T-cell (primary cell): Measurements from ENCODE around the gene GRIP1. TPM values are rescaled to one million over a fixed set of nuclear protein-coding genes. Genes with fewer than 3 reads are reported as not detected.

Experiments used
- ATAC-seq, 4 experiments: fragments of 200-7000 bp in 3 of 4; fragments of 150-1000 bp in 1 of 4; cut with Tn5 transposase; replicated peaks in 1 of 4; 1 replicate in 3 of 4; 2 replicates in 1 of 4; pipeline ENCODE4 v1.10.0; 2021; ENCODE audit warnings: moderate library complexity in 3 of 4, mild to moderate bottlenecking in 2 of 4, moderate number of reproducible peaks in 1 of 4
- CTCF ChIA-PET, 2 donors: fragments of 300-600 bp; sonication (Branson Sonifier 250); formaldehyde crosslinking; loops; one replicate each; lab custom pipeline; 2022; ENCODE audit warnings: antibody characterized with exemption in 2 of 2; lab: Charles Lee
- POLR2A ChIA-PET, 2 donors: fragments of 300-600 bp; sonication (Branson Sonifier 250); formaldehyde crosslinking; loops; one replicate each; lab custom pipeline; 2022; ENCODE audit warnings: antibody characterized with exemption in 2 of 2; lab: Charles Lee
- DNase-seq, 35 experiments: peaks; one replicate each; pipeline versions ENCODE4 v3.0.0 to v3.0.0-alpha.2; 2013 to 2023
- H3K27ac ChIP-seq: one replicate; pipeline ENCODE4 v1.5.1; 2013; ENCODE audit warnings: low read length
- H3K27me3 ChIP-seq, 2 experiments: replicated peaks in 1 of 2; 1 replicate in 1 of 2; 2 replicates in 1 of 2; pipeline versions ENCODE4 v1.6.1 to v1.7.0; 2013; ENCODE audit warnings: low read length in 1 of 2, mixed read lengths in 1 of 2; ENCODE audit not compliant: control insufficient read depth in 2 of 2, insufficient read depth in 2 of 2; ENCODE audit errors: extremely low read depth in 1 of 2
- H3K36me3 ChIP-seq, 2 donors: 1 replicate in 1 of 2; 2 replicates in 1 of 2; pipeline versions ENCODE4 v1.6.1 to v1.7.0; 2013; ENCODE audit warnings: low read length in 1 of 2; ENCODE audit not compliant: control insufficient read depth in 2 of 2, insufficient read depth in 1 of 2; ENCODE audit errors: extremely low read depth in 1 of 2
- H3K4me1 ChIP-seq, 2 experiments: 1 replicate in 1 of 2; 2 replicates in 1 of 2; pipeline versions ENCODE4 v1.6.1 to v1.7.0; 2013; ENCODE audit warnings: low read length in 2 of 2, mixed read lengths in 1 of 2; ENCODE audit not compliant: insufficient read depth in 2 of 2, control insufficient read depth in 1 of 2; ENCODE audit errors: extremely low read depth in 1 of 2
- H3K4me3 ChIP-seq, 2 donors: 1 replicate in 1 of 2; 2 replicates in 1 of 2; pipeline versions ENCODE4 v1.5.1 to v1.7.0; 2013; ENCODE audit warnings: mild to moderate bottlenecking in 2 of 2, low read length in 1 of 2, moderate library complexity in 1 of 2; ENCODE audit not compliant: control insufficient read depth in 1 of 2; ENCODE audit errors: extremely low read depth in 1 of 2
- H3K9me3 ChIP-seq: 2 replicates; pipeline ENCODE4 v1.7.0; 2013
- H3K27ac Mint-ChIP-seq, 2 donors: one replicate each; pipeline ENCODE4 v1.8.0; 2020 to 2021; ENCODE audit warnings: mild to moderate bottlenecking in 2 of 2, mixed read lengths in 2 of 2
- H3K27me3 Mint-ChIP-seq, 2 donors: one replicate each; pipeline ENCODE4 v1.8.0; 2021 to 2022; ENCODE audit warnings: mixed read lengths in 2 of 2
- H3K36me3 Mint-ChIP-seq: one replicate; pipeline ENCODE4 v1.8.0; 2021; ENCODE audit warnings: mixed read lengths
- H3K4me1 Mint-ChIP-seq, 3 donors: one replicate each; pipeline ENCODE4 v1.8.0; 2020 to 2022; ENCODE audit warnings: mixed read lengths in 3 of 3, mild to moderate bottlenecking in 1 of 3
- H3K4me3 Mint-ChIP-seq, 3 donors: one replicate each; pipeline ENCODE4 v1.8.0; 2020 to 2022; ENCODE audit warnings: mild to moderate bottlenecking in 3 of 3, mixed read lengths in 3 of 3, moderate library complexity in 3 of 3
- H3K9me3 Mint-ChIP-seq, 3 donors: one replicate each; pipeline ENCODE4 v1.8.0; 2020 to 2022; ENCODE audit warnings: mixed read lengths in 3 of 3
- WGBS: methylation state at CpG from one replicate; pipeline ENCODE4 v1.1.5; 2013; ENCODE audit warnings: missing lambda C conversion rate; ENCODE audit not compliant: insufficient coverage; 5-methylcytosine and 5-hydroxymethylcytosine counted together
- total RNA-seq, 35 experiments: library from RNA in 6 of 35; stranded (reverse) in 6 of 35; fragments of 120-200 nt in 1 of 35; gene quantifications; one replicate each; pipeline versions ENCODE4 v1.2.1 to v1.2.4 and lab custom pipeline; 2013 to 2026

Gene GRIP1
- total RNA-seq, 5 donors from 2014 or later (not counting 1 experiment from before 2014, with no cell fraction given) = 3.0 to 7.3 (median 3.6) TPM

DNA sequence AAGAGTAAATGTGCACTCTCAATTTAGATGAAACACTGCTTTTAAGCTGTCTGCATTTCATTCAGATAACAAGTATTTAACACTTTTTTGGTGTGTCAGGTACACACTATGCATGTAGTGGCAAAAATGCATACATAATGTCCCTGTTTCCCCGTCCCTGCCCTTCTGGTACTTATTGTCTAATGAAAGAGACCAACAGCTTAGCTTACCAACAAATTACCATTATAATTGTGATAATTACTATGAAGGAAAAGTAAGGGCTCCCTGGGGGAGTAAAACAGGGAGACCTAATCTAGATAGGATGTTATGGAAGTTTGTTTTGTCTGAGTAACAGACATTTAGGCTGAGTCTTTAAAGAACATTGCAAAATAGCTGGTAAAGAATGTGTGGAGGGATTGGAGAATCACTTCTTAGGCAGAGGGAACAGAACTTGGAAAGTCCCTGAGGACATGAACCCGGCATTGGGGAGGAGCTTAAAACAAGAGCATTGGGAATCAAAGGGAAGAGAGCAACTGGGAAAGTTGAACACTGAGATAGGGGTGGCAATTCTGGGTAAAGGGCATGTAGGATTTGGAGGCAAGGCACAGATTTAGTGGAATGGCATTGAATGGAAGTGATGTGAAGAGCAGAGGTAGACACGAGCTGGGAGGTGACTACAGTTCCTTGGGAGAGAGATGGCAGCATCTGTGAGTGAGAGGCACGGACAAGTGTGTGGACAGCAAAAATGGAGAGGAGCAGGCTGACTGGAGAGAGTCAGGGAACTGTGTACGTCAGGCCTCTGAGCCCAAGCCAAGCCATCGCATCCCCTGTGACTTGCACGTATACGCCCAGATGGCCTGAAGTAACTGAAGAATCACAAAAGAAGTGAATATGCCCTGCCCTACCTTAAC lies 181.6 kb downstream of the GRIP1 start:
- Mint-ChIP-seq H3K4me3 (no peak overlapping the region), H3K4me1 (no peaks in the 10 kb centered on the region), H3K27ac (no peak overlapping the region), H3K36me3 (no peaks in the 10 kb centered on the region), H3K27me3 (peaks cover 4 to 8% of the 10 kb centered on the region in 2 donors), H3K9me3 (no peaks in the 10 kb centered on the region)
- CTCF ChIA-PET = no interaction called here
- no peak for DNase-seq
- ATAC-seq = no peak
- Histone ChIP-seq H3K9me3 (no peaks in the 10 kb centered on the region), H3K36me3 (no peaks in the 10 kb centered on the region), H3K27me3 (no peaks in the 10 kb centered on the region), H3K4me1 (no peaks in the 10 kb centered on the region), H3K4me3 (no peak overlapping the region), H3K27ac (no peak overlapping the region)
- POLR2A ChIA-PET = no interaction called here
- 53% methylated on average over 3 of the region's 8 CpGs for WGBS

DNA sequence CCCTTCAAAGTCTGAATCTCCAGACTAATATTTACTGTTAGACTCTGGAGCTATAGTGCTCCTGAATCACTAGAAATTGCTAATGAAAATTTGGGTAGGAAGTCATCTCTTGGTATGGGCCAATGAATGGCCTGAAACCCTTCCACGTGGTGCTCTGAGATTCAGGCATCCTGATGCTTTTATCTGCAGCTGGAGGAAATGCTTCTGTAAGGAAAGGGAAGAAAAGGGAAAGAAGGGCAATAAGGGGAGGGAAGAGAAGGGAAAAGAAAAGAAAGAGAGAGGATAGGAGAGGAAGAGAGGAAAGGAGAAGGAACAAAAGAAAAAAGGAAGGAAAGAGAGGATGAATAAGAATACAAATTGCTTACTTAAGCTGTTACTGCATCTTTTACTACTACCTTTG lies 182.3 kb downstream of the GRIP1 start:
- peaks cover 4 to 8% of the 10 kb centered on the region in 2 donors for H3K27me3 Mint-ChIP-seq
- DNase-seq (no peak), ATAC-seq (no peak)
- Histone ChIP-seq H3K9me3 (no peaks in the 10 kb centered on the region), H3K4me1 (no peaks in the 10 kb centered on the region), H3K36me3 (no peaks in the 10 kb centered on the region), H3K27ac (no peak overlapping the region), H3K27me3 (no peaks in the 10 kb centered on the region), H3K4me3 (no peak overlapping the region)
- H3K36me3 Mint-ChIP-seq = no peaks in the 10 kb centered on the region
- ChIA-PET POLR2A (no interaction called here), CTCF (interaction anchor here in 1 of 2 donors (0.5 kb wide), 1 partner anchor 371 kb away, joined by 3 read pairs; no protein-coding TSS in a partner anchor)
- no peak overlapping the region for H3K27ac Mint-ChIP-seq
- 56% methylated on average over 1 of the region's 1 CpG for WGBS
- H3K9me3 Mint-ChIP-seq = no peaks in the 10 kb centered on the region
- H3K4me1 Mint-ChIP-seq = no peaks in the 10 kb centered on the region
- no peak overlapping the region for H3K4me3 Mint-ChIP-seq

DNA sequence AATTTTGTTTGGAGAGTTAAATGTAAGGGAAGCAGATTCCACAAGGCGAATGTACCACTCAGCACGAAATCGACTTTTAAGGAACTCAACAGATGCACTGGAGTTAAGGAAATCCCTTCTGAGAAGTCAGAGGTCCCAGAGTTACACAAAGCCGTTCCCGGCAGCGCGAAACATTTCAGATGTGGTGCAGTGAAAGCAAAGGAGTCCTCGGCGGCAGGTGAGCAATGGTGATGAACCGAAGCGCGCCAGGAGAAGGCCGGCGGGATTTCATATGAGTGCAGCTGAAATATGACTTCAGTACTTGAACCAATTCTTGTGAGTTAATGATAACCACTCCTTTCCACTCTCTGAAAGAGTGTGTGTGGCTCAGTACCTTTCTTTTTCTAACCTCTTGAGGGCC lies 183.2 kb downstream of the GRIP1 start:
- no peak overlapping the region for H3K4me3 ChIP-seq
- POLR2A ChIA-PET = no interaction called here
- no peak for ATAC-seq
- Mint-ChIP-seq H3K36me3 (no peaks in the 10 kb centered on the region), H3K4me1 (no peaks in the 10 kb centered on the region), H3K4me3 (no peak overlapping the region), H3K27ac (no peak overlapping the region), H3K9me3 (peaks cover 0 to 3% (median 0%) of the 10 kb centered on the region in 3 donors), H3K27me3 (peaks cover 4 to 8% of the 10 kb centered on the region in 2 donors)
- CTCF ChIA-PET = no interaction called here
- no peak for DNase-seq
- no peaks in the 10 kb centered on the region for H3K9me3 ChIP-seq
- no peaks in the 10 kb centered on the region for H3K27me3 ChIP-seq
- H3K4me1 ChIP-seq = no peaks in the 10 kb centered on the region
- no peaks in the 10 kb centered on the region for H3K36me3 ChIP-seq
- WGBS = 84% methylated on average over 7 of the region's 14 CpGs
- H3K27ac ChIP-seq = no peak overlapping the region

DNA sequence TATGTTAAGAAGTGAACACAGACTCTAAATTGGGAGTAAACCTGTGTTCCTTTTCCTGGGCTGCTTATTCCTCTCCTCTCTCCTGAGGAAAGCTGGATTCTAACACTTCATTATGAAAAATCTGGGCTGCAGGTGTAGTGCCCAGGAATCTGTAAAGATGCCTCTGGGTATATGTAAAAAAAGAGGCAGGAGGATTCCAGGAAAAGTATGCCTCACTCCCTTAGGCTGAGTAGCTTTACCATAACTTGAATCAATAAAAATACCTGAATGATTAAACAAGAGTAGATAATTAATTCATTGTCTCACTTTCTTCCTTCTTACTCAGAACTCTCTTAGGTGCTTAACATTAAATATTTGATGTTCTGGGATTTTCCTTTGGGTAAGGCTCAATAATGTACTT lies 185.1 kb downstream of the GRIP1 start:
- no peak for ATAC-seq
- ChIA-PET POLR2A (no interaction called here), CTCF (no interaction called here)
- Histone ChIP-seq H3K36me3 (no peaks in the 10 kb centered on the region), H3K4me1 (no peaks in the 10 kb centered on the region), H3K9me3 (no peaks in the 10 kb centered on the region), H3K27ac (no peak overlapping the region), H3K4me3 (no peak overlapping the region), H3K27me3 (no peaks in the 10 kb centered on the region)
- DNase-seq = no peak
- H3K9me3 Mint-ChIP-seq = peaks cover 0 to 3% (median 0%) of the 10 kb centered on the region in 3 donors
- no peaks in the 10 kb centered on the region for H3K36me3 Mint-ChIP-seq
- H3K27ac Mint-ChIP-seq = no peak overlapping the region
- no peak overlapping the region for H3K4me3 Mint-ChIP-seq
- no peaks in the 10 kb centered on the region for H3K4me1 Mint-ChIP-seq
- peaks cover 4 to 15% of the 10 kb centered on the region in 2 donors for H3K27me3 Mint-ChIP-seq

DNA sequence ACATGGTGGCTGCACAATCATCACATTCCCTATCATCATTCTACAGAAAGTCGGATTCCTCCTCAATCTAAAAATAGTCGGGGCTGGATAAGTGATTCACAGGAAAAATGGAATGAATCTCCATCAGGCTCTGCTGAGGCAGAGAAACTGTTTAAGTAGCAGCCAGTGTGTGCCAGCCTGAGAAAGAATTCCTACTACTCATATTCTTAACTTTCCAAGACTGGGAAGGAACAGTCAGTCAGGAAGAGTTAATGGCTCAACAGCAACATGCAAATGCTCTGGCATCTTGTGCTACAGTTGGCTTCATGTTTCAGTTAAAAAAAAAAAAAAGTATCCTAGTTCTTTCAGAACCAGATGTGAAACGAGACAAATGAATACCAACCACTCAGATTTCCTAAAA lies 187.0 kb downstream of the GRIP1 start:
- Mint-ChIP-seq H3K27me3 (peaks cover 3 to 19% of the 10 kb centered on the region in 2 donors), H3K4me1 (no peaks in the 10 kb centered on the region), H3K9me3 (peaks cover 0 to 5% (median 3%) of the 10 kb centered on the region in 3 donors), H3K36me3 (peaks cover 4% of the 10 kb centered on the region), H3K4me3 (no peak overlapping the region), H3K27ac (no peak overlapping the region)
- no CpG with 5 or more reads among the region's 3 CpGs for WGBS
- DNase-seq = no peak
- Histone ChIP-seq H3K27ac (no peak overlapping the region), H3K4me3 (no peak overlapping the region), H3K36me3 (no peaks in the 10 kb centered on the region), H3K9me3 (no peaks in the 10 kb centered on the region), H3K27me3 (no peaks in the 10 kb centered on the region), H3K4me1 (no peaks in the 10 kb centered on the region)
- CTCF ChIA-PET = no interaction called here
- POLR2A ChIA-PET = no interaction called here
- no peak for ATAC-seq

DNA sequence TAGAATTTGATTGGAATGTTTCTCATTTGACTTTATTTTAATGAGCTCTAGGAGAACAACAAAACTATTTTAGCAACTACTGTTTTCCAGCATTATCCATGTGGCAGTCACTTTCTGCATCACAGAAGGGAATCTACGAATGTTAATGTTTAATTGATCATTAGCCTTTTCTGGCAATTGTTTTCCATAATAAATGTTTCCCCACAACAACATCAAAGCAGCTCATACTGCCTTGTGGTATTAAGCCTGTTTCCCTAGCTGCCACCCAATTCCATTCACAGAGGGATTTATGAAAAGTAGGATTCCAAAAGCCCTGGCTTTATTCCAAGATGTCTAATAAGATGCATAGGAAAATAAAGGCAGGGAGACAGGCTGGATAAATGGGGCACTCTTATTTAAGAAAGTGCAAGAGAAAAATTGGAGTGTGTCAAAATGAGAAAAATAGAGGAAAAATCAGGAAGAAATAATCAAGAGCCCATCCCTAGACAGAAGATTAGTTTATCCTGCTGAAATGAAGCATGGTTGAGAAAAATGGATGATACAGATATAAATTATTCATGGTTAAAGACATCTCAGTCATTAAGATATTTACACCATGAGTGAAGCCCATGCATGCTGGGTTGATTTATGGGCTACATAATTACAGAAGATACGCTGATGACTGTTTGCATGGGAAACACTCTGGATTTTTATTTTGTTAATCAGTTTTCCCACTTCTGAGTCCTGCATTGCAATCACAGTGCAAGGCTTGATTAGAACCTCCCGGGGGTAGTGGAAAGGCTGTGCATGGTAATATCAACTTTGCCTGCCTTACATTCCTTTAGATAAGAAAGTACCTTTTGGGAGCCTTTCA lies 196.3 kb downstream of the GRIP1 start:
- no peak for ATAC-seq
- Mint-ChIP-seq H3K9me3 (peaks cover 6 to 27% (median 15%) of the 10 kb centered on the region in 3 donors), H3K4me1 (no peaks in the 10 kb centered on the region), H3K36me3 (peaks cover 9% of the 10 kb centered on the region), H3K27me3 (peaks cover 0 to under 1% of the 10 kb centered on the region in 2 donors), H3K4me3 (no peak overlapping the region), H3K27ac (no peak overlapping the region)
- Histone ChIP-seq H3K9me3 (no peaks in the 10 kb centered on the region), H3K4me1 (no peaks in the 10 kb centered on the region), H3K27ac (no peak overlapping the region), H3K27me3 (no peaks in the 10 kb centered on the region), H3K4me3 (no peak overlapping the region), H3K36me3 (no peaks in the 10 kb centered on the region)
- ChIA-PET POLR2A (no interaction called here), CTCF (interaction anchor here in 1 of 2 donors (0.6 kb wide), 1 partner anchor 61 kb away, joined by 4 read pairs; no protein-coding TSS in a partner anchor)
- no CpG with 5 or more reads among the region's 3 CpGs for WGBS
- no peak for DNase-seq
